HG03442 (cell line): ENCODE data around the gene TMPO.
"Not testable (repeated sequence)": the region's sequence is repeated elsewhere in the genome, so short reads cannot be mapped to it uniquely, and the experiment has no call there.

Source experiments
- ATAC-seq: cut with Tn5 transposase; IDR thresholded peaks from one replicate; pipeline ENCODE4 v1.9.1; 2021; ENCODE audit warnings: mild to moderate bottlenecking, moderate library complexity; ENCODE audit not compliant: unreplicated experiment

TMPO gene

DNA sequence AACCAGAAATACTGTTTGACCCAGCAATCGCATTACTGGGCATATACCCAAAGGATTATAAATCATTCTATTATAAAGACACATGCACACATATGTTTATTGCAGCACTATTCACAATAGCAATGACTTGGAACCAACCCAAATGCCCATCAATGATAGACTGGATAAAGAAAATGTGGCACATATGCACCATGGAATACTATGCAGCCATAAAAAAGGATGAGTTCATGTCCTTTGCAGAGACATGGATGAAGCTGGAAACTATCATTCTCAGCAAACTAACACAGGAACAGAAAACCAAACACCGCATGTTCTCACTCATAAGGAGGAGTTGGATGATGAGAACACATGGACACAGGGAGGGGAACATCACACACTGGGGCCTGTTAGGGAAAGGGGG, 61.4 kb downstream of the TMPO start:
- not testable (repeated sequence) for ATAC-seq

DNA sequence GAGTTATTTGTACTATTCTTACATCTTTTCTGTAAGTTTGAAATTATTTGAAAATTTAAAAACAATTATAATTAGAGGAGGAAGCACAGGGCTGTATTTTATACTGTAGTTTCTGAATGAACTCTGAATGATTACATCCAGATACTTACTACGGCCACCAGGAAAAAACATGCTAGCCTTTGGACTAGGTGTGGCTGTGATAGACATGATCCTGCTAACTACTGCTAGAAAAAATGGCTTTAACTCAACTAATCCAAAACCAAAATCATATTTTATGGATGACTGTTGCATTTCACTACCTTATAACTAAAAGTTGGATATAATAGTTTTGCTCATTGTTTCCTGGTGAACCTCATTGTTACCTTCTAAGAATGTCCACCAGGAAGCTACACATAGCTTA, 63.0 kb downstream of the TMPO start:
- ATAC-seq: no peak

- peak; percentile 50 for ATAC-seq
Observed at GRCh38 chr12:98578821-98579220, 63.4 kb downstream of the TMPO start.

DNA sequence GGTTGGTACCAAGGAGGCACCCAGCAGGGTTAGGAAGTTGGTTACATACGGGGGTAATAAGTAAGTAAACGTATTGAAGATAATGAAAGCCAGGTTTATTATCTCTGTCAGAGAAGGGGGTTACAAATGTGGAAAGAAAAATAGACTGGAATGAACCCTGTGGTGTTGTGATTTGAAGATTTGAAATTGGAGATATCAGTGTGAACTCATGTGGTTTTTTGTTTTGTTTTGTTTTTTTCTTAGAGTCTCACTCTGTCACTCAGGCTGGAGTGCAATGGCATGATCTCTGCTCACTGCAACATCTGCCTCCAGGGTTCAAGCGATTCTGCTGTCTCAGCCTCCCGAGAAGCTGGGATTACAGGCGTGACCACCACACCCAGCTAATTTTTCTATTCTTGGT, 64.0 kb downstream of the TMPO start:
- no peak for ATAC-seq

DNA sequence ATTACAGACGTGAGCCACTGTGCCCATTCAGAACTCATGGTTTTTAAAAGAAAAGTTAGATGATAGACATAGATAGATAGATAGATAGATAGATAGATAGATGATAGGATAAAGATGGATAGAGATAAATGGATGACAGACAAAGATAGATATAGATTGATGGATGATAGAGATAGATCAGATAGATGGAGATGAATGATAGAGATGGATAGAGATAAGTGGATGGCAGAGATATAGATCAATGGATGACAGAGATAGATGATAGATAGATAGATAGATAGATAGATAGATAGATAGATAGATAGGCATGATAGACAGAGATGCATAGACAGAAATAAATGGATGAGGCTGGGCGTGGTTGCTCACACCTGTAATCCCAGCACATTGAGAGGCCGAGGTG, 64.4 kb downstream of the TMPO start:
- ATAC-seq: no peak

DNA sequence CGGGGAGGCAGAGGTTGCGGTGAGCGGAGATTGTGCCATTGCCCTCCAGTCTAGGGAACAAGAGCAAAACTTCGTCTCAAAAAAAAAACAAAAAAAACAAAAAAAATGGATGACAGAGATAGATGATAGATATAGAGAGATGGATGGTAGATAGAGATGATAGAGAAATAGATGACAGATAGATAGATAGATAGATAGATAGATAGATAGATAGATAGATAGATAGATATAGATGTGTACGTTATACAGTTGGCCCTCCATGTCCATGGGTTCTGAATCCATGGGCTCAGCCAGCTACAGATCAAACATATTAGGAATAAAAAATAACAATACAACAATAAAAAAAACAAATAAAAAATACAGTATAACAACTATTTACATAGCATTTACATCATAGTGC, 65.3 kb downstream of the TMPO start:
- ATAC-seq: no peak

GRCh38 chr12:98581101-98581500, 65.7 kb downstream of the TMPO start:
- ATAC-seq: no peak

DNA sequence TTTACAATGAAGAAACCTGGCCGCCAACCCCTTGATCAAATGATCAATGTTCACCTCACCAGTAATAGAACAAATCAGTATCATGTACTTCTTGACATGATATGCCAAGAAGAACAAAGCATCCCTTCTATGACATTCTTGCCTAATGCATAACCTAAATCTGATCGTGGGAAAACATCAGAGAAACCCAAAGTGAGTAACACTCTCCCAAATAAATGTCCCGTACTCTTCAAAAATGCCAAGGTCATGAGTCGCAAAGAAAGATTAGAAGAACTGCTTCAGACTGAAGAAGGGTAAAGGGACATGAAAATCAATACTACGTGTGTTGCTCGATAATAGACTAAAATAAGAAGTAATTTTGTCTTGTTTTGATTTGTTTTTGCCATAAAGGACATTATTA, 66.7 kb downstream of the TMPO start:
- ATAC-seq: no peak

DNA sequence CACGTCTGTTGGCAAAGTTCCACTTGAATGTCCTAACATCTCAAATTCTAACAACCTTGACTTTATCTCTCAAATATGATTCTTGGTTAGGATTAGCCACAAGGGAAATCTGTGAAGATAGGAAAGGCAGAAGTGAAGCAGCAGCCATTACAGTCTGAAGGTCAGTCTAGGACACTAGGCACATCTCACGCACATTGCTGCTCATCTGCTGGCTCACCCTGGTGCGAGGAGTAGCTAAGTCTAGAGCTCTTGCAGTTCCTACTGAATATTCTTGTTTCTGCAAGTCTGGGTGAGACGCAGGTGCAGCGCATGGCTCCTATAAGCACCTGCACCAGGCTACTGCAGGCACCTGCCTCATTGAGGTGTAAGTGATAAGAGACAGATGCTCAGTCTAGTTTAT, 71.7 kb downstream of the TMPO start:
- ATAC-seq: no peak

- ATAC-seq: no peak
Observed at GRCh38 chr12:98591209-98591608, 75.8 kb downstream of the TMPO start.

DNA sequence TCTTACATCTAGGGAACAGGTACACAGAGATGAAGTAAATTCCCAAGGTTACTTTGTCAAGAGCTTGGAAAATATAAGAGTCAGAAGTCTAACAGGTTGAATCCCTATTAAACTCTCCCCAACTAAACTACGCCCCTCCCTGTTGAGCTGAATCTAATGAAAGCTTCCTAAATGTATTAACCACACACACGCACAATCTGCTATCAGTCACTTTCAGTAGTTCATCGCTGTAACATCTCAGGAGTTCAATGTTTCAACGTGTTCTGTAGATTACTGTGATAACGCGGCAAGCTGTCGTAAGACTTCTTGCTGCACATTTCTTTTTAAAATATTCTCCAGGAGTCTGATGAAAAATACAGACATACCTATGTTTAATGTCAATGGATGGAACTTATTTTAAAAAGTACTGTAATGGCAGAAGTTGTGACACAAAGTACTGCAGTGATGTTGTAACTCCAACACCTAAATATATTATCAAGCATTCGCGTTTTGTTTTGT, 77.5 kb downstream of the TMPO start:
- no peak for ATAC-seq

GRCh38 chr12:98593351-98594049, 78.1 kb downstream of the TMPO start, which contains the start of gene SLC25A3:
Gene SLC25A3 (plus strand): TSS chr12:98593686. CDS start chr12:98593979, 293 bp downstream.
- peak; percentile 99 for ATAC-seq

- ATAC-seq: no peak
Observed at GRCh38 chr12:98594050-98594835, 78.9 kb downstream of the TMPO start.

DNA sequence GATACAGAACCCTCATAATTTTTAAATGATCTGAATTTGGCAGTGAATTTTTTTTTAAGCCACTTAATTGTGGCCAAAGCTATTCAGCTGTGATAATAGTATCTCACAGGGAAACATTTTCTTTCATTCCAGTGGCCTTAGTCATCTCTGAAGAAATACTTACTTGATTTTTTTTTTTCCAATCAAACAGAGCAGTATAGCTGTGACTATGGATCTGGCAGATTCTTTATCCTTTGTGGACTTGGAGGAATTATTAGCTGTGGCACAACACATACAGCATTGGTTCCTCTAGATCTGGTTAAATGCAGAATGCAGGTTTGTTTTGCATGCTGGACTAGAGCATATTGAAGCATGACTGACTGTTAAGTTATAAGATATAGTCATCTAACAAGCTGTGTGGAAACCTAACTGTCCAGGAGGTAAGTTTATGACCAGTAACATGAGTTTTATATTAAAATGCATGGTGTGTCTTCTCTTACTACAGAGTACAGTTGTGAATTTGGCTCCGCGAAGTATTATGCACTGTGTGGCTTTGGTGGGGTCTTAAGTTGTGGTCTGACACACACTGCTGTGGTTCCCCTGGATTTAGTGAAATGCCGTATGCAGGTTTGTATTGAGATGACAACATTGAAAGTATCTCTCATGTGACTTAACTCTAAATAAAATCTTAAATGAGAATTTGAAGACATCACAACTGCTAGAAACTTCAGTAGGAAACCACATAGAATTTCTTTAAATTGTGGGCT, 80.0 kb downstream of the TMPO start:
- no peak for ATAC-seq

GRCh38 chr12:98597313-98597712, 81.9 kb downstream of the TMPO start:
- not testable (repeated sequence) for ATAC-seq
